NCI-H748 (cell line): Measurements from ENCODE around the gene WDR53.
"Not testable (repeated sequence)": the region's sequence is repeated elsewhere in the genome, so short reads cannot be mapped to it uniquely, and the experiment has no call there.

Source experiments
- DNase-seq: peaks from one replicate; lab custom pipeline; 2025; ENCODE audit not compliant: unreplicated experiment; lab: John Stamatoyannopoulos, UW

The WDR53 gene

GRCh38 chr3:196518966-196519717, 49.2 kb downstream of the WDR53 start:
- peak; percentile 71 for DNase-seq

DNA sequence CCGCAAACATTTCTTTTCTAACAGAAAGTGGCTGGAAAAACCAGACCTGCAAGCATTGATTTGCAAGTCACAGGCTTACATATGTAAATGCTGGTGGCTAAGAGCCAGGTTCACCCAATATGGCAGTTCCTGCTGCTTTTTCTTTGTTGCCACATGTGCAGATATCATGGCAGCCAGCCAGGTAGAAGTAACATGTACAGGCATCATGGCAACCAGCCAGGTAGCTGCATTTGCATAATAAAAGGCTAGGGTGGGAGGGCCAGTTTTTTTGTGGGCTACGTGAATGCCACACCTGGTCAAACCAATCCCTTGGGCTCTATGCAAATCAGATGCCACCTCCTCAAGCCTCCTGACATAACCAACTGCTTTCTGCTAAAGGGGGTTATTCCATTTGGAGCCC, 50.4 kb downstream of the WDR53 start:
- DNase-seq: peak; percentile 76

GRCh38 chr3:196517162-196517800, 51.1 kb downstream of the WDR53 start:
- no peak for DNase-seq

- no peak for DNase-seq
These were observed 53.3 kb downstream of the WDR53 start, which contains the start of gene SMCO1 for GRCh38 chr3:196514913-196515621. Gene SMCO1 (minus strand): TSS chr3:196515346. CDS start chr3:196515209, 137 bp downstream.

GRCh38 chr3:196514350-196514716, 54.0 kb downstream of the WDR53 start:
- DNase-seq: no peak

DNA sequence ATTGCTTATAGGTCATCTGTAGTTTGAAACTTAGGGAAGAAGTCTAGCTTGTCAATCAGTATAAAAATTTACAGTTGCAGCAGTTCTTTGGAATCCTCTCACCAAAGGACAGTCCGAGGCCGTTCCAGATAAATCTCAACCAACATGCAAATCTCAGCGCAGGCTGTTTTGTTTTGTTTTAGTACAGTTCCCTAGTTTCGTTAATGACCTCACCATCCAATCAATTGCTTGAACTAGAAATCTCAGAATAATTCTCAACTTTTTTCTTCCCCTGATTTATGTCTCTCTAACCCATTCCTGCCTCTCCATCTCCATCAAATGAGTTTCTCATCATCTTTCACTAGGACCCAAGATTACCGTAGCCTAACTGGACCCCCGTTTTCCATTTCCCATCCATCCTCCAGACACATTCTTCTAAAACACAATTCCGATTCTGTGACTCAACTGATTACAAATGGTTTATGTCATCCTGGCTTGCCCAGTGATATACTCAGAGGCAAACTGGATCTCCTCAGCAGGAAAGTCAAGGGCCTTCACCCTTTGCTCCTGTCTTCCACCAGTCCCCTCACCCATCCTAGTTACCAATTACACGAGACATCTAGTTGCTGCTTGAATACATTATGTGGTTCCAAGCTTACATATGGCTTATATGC, 54.5 kb downstream of the WDR53 start:
- DNase-seq: no peak

DNA sequence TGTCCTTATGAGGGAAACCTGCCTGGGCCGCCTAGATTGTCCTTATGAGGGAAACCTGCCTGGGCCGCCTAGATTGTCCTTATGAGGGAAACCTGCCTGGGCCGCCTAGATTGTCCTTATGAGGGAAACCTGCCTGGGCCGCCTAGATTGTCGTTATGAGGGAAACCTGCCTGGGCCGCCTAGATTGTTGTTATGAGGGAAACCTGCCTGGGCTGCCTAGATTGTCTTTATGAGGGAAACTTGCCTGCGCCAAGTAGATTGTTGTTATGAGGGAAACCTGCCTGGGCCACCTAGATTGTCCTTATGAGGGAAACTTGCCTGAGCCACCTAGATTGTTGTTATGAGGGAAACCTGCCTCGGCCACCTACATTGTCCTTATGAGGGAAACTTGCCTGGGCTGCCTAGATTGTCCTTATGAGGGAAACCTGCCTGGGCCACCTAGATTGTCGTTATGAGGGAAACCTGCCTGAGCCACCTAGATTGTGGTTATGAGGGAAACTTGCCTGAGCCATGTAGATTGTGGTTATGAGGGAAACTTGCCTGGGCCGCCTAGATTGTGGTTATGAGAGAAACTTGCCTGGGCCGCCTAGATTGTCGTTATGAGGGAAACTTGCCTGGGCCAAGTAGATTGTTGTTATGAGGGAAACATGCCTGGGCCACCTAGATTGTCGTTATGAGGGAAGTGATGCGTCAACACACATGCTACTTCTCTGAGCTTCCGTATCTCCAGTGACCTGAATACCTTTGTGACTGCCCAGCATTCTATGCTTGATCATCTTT, 56.5 kb downstream of the WDR53 start:
- DNase-seq: not testable (repeated sequence)

GRCh38 chr3:196511108-196511507, 57.2 kb downstream of the WDR53 start:
- not testable (repeated sequence) for DNase-seq

DNA sequence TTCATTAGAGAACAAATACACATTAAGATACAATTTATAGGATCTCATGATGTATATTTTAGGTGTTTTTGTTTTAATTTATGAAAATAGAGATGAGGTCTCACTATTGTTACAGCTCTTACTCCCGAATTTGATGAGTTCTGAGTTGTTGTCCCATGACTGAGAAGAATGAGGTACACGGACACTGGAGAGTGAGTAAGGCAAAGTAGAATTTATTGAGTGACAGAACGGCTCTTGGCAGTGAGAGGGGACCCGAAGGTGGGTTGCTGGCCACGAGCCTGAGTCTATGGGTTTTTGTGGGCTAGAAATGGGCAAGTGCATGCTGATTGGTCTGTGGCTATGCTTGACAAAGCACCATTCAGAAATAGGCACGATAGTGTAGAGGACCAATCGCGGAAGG, 61.7 kb downstream of the WDR53 start:
- no peak for DNase-seq

DNA sequence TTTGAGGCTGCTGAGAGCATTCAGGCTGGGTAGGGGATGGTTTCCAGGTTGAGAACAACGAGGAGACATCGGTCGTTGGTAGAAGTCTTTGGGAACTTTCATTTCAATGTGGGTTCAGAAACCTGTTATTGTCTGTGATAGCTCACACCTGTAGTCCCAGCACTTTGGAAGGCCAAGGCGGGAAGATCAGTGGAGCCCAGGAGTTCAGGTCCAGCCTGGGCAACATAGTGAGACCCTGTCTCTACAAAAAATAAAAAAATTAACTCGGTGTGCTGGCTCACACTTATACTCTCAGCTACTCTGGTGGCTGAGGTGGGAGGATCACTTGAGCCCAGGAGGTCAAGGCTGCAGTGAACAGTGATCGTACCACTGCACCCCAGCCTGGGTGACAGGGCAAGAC, 63.8 kb downstream of the WDR53 start:
- DNase-seq: no peak
